NCI-H128 (cell line): ENCODE data around the gene DBT.
A peak's percentile ranks its signal among the peaks of the same experiment; 100 is the strongest.
"Not testable (repeated sequence)": the region's sequence is repeated elsewhere in the genome, so short reads cannot be mapped to it uniquely, and the experiment has no call there.

Experiments
- DNase-seq: peaks from one replicate; lab custom pipeline; 2025; ENCODE audit not compliant: unreplicated experiment; lab: John Stamatoyannopoulos, UW

Gene DBT

GRCh38 chr1:100249537-100250257 is at the start of gene DBT:
Gene DBT, minus strand, starts transcription at chr1:100249834. Its CDS starts 14 bp downstream, at chr1:100249820.
- peak; percentile 88 for DNase-seq

GRCh38 chr1:100298512-100298911 is 48.9 kb upstream of the DBT start:
- DNase-seq: no peak

DNA sequence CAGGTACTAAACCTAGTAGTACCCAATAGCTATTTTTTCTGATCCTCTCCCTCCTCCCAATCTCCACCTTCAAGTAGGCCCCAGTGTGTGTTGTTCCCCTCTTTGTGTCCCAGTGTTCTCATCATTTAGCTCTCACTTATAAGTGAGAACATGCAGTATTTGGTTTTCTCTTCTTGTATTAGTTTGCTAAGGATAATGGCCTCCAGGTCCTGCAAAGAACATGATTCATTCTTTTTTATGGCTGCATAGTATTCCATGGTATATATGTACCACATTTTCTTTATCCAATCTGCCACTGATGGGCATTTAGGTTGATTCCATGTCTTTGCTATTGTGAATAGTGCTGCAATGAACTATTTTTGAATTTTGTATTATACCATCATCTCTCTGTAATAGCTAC is 47.4 kb upstream of the DBT start:
- DNase-seq: not testable (repeated sequence)

- no peak for DNase-seq
Measured at GRCh38 chr1:100296140-100296539, 46.5 kb upstream of the DBT start.

DNA sequence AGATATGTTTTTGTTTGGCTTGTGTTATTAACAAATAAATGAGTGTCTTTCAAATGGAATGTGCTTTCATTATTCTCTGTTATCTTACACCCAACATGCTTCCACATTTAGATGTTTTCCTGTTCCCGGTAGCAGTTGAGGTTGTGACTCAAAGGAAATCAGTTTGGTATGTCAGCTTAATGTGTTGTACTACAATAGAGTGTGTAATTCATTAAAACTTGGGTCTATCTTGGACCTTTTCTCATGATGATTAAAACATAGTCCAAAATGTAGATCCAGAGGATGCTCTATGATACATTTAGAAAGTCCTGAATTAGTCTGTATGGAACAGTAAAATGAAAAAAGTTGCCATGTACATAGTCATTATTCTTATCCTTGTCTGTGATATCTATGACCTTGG is 43.1 kb upstream of the DBT start:
- DNase-seq: no peak

GRCh38 chr1:100290291-100290690 is 40.7 kb upstream of the DBT start:
- DNase-seq: no peak

- DNase-seq: no peak
Measured at GRCh38 chr1:100287162-100287561, 37.5 kb upstream of the DBT start.

GRCh38 chr1:100284591-100284990 is 35.0 kb upstream of the DBT start:
- no peak for DNase-seq

DNA sequence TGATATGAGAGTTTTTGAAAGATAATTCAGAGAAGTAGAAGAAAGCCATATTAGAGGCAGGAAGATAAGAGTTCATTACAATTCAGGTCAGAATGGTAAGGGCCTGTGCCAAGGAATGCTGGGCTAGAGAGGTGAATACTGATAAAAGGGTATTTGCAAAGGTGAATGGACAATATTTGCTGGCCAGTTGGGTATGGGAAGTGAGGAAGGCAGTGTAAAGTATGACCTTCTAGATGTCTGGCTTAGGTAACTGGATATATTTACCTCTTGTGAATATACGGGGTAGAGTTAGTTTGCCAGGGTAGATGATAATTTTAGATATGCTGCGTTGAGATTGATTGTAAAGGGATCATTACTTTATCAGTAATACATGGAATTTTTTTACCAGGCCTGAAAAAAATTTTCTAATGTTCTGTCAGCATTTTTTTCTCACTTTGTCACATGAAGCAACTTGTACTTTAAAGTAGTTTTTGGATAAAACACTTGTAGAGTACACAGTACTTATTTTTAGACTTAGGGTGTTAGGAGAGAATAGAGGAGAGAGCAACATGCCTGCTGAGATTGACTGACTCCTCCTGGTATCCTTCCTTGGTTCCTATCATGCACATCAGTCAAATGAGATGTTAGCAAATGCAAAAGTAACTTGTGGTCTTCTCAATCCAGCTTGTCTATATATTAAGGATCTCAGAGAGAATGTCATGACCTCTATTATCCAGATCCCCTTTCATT is 30.5 kb upstream of the DBT start:
- no peak for DNase-seq

DNA sequence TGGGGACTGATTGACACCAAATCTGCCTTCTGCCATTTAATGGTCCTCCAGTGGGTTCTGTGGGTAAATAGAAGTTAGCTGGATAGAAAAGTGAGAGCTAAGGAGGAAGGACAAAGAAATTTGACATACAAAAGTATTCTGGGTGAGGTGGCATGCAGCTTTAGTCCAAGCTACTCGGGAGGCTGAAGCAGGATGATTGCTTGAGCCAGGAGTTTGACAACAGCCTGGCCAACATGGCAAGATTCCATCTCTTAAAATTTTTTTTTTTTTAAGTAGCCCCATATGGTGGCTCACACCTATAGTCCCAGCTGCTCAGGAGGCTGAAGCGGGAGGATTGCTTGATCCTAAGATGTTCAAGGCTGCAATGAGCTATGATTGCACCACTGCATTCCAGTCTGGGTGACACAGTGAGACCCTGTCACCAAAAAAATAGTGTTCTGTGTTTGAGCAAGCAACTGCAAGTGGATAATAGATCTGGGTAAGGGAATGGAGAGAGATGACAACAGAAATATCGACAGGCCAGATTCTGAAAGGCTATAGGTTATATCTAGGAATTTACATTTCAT is 29.8 kb upstream of the DBT start:
- DNase-seq: no peak

GRCh38 chr1:100277866-100278265 is 28.2 kb upstream of the DBT start:
- no peak for DNase-seq

DNA sequence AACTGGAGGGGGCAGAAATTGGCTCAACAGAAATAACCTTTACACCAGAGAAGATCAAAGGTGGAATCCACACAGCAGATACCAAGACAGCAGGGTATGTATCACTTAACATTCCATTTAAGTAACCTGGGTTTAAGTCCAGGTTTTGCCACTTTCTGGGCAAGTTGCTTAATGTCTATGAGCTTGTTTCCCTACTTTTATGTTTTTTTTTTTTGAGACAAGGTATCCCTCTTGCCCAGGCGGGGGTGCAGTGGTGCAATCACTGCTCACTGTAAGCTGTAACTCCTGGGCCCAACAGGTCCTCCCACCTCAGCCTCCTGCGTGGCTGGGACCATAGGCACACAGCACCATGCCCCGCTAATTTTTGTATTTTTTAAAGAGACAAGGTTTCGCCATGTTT is 18.6 kb upstream of the DBT start:
- DNase-seq: no peak

DNA sequence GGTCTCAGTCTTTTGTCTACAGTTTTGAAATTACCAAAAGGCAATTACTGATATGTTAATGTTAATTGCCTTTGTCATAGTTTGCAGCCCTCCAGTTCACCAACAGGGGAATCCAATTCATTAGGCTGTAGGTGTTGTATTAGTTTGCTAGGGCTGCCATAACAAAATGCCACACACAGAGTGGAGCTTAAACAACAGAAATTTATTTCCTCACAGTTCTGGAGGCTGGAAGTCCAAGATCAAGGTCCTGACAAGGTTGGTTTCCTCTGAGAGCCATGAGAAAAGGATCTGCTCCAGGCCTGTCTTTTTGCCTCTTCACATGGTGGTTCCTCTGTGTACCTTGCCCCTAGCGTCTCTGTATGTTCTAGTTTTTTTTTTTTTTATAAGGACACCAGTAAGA is 17.6 kb upstream of the DBT start:
- no peak for DNase-seq

DNA sequence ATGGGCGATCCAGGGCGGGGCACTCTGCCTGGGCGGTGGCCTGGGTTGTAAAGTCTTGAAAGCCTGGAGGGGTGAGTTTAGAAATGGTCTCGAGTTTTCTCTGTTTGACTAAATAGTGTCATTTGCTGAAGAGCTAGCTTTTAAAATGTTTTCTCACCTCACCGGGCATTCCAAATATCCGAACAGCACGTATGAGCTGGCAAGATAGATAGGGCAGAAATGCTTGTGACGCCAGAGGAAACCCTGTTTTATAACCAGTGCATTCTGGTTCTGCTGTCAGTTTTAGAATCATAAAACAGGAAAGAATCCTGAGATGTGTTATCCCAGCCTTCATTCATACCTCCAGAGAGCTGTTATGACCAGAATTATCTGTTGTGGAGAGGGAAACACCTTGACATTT is 17.1 kb upstream of the DBT start:
- no peak for DNase-seq

DNA sequence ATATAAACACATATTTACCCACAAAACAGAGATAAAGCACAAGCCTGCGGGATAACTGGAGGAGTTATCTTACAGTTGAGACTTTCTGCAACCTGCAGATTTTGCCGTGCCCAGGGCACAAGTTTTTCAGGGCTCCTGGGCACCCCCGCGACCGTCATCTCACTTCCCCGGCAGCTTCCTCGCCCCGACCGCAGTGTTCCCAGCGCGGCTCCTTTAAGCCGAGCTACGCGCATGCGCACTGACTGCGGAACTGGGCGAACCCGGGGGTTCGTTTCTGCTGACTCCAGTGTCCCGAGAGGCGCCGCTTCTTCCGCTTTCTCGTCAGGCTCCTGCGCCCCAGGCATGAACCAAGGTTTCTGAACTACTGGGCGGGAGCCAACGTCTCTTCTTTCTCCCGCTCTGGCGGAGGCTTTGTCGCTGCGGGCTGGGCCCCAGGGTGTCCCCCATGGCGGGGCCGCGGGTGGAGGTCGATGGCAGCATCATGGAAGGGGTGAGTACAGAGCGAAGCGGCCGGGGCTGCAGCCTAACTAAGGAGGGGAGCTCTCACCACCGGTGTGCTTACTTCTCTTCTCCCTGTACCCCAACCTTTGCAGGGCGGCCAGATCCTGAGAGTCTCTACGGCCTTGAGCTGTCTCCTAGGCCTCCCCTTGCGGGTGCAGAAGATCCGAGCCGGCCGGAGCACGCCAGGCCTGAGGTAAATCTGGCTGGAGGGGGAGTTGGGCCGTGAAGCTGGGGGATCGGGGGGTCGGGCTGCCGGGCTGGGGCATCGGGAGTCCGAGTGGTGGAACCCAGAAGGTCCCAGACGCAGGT is 16.5 kb upstream of the DBT start, which contains the start of gene RTCA:
RTCA (plus strand) TSS at position 286 of the 810 bp plus-strand sequence; CDS start at position 446, 160 bp downstream.
- DNase-seq: peak; percentile 95

DNA sequence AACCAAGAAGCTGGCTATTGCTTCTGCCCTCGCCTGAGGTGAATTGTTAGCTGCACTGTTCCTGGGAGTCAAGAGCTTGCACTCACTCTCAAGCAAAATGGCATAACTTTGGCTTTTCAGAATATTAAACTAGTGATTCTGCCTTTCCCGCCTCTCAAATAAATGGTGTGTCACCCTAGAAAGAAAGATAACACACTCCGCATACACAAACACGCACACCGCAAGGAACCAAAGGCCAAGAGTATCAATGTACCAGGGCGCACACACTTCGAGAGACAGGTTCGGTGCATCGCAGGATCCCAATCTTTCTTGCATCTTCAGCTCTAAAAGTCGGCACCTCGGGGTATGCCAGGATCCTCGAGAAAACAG is 15.9 kb upstream of the DBT start:
- DNase-seq: no peak

DNA sequence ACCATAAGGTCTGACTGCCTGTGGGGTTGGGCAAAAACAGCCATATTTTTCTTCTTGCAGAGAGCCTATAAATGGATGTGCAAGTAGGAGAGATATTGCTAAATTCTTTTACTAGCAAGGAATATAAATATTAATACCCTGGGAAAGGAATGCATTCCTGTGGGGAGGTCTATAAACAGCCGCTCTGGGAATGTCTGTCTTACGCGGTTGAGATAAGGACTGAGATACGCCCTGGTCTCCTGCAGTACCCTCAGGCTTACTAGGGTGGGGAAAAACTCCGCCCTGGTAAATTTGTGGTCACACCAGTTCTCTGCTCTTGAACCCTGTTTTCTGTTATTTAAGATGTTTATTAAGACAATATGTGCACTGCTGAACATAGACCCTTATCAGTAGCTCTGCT is 14.4 kb upstream of the DBT start:
- not testable (repeated sequence) for DNase-seq

GRCh38 chr1:100261686-100262085 is 12.1 kb upstream of the DBT start:
- DNase-seq: no peak

DNA sequence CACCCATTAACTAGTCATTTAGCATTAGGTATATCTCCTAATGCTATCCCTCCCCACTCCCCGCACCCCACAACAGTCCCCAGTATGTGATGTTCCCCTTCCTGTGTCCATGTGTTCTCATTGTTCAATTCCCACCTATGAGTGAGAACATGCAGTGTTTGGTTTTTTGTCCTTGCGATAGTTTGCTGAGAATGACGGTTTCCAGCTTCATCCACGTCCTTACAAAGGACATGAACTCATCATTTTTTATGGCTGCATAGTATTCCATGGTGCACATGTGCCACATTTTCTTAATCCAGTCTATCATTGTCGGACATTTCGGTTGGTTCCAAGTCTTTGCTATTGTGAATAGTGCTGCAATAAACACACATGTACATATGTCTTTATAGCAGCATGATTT is 8.8 kb upstream of the DBT start:
- DNase-seq: not testable (repeated sequence)

DNA sequence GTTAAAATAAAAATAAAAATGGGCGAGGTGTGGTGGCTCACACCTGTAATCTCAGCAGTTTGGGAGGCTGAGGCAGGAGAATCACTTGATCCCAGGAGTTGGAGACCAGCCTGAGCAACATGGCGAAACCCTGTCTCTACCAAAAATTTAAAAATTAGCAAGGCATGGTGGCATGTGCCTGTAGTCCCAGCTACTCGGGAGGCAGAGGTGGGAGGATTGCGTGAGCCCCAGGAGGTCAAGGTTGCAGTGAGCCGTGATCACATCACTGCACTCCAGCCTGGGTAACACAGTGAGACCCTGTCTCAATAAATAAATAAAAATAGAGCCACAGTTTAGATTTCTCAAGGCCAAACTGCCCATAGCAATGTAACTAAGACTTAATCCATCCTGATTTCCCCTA is 6.6 kb upstream of the DBT start:
- not testable (repeated sequence) for DNase-seq

GRCh38 chr1:100253552-100253951 is 3.9 kb upstream of the DBT start:
- DNase-seq: no peak
